ENCODE data around the gene SGPP1. TPM values are rescaled to one million over a fixed set of nuclear protein-coding genes. Genes with fewer than 3 reads are reported as not detected.

Gene SGPP1
- 10.0 and 14.5 TPM in 2 replicates for polyA plus RNA-seq (2011; rRNA removed)
- polyA minus RNA-seq (2011; rRNA and poly(A)+ RNA removed) = 4.6 and 5.9 TPM in 2 replicates

- no peaks in the 10 kb centered on the region; the same call in 1 of the 2 replicates for H3K9me3 ChIP-seq (ENCODE audit: control insufficient read depth, insufficient read depth, low read length)
- peak within 1 kb of the TSS; percentile 96 for H3K4me3 ChIP-seq (ENCODE audit: low read depth, low read length)
- CTCF ChIA-PET = no interaction called here
- peak; percentile 41 for TF ChIP-seq CTCF (IDR thresholded peaks at IDR 0.05; ENCODE audit: low read depth, low read length)
- peak; percentile 2 for DNase-seq (ENCODE audit: low read depth, low spot score)
- H3K27me3 ChIP-seq (ENCODE audit: control insufficient read depth, insufficient read depth, low read length) = no peaks in the 10 kb centered on the region
- H3K27ac ChIP-seq (ENCODE audit: low read depth, low read length) = peak within 1 kb of the TSS; percentile 52
- POLR2A ChIA-PET = no interaction called here
Measured at GRCh38 chr14:63727736-63728728, at the start of gene SGPP1. SGPP1 (minus strand) TSS chr14:63728065; CDS start chr14:63727944, 121 bp downstream.

GRCh38 chr14:63777024-63777423 lies 49.2 kb upstream of the SGPP1 start:
- no peak overlapping the region for H3K4me3 ChIP-seq (ENCODE audit: low read depth, low read length)
- H3K27me3 ChIP-seq (ENCODE audit: control insufficient read depth, insufficient read depth, low read length) = no peaks in the 10 kb centered on the region
- H3K27ac ChIP-seq (ENCODE audit: low read depth, low read length) = no peak overlapping the region
- TF ChIP-seq CTCF (IDR thresholded peaks at IDR 0.05; ENCODE audit: low read depth, low read length) = no peak
- ChIA-PET CTCF (no interaction called here), POLR2A (no interaction called here)
- H3K9me3 ChIP-seq (ENCODE audit: control insufficient read depth, insufficient read depth, low read length) = no peaks in the 10 kb centered on the region
- peak; percentile 18 for DNase-seq (ENCODE audit: low read depth, low spot score)

- CTCF ChIA-PET = interaction anchor here (1.4 to 2.1 kb wide), 2 partner anchors 385 to 530 kb away, joined by 5 to 7 read pairs; no protein-coding TSS in a partner anchor
- DNase-seq (ENCODE audit: low read depth, low spot score) = no peak
- Histone ChIP-seq H3K9me3 (ENCODE audit: control insufficient read depth, insufficient read depth, low read length) (no peaks in the 10 kb centered on the region), H3K4me3 (ENCODE audit: low read depth, low read length) (no peak overlapping the region), H3K27ac (ENCODE audit: low read depth, low read length) (no peak overlapping the region), H3K27me3 (ENCODE audit: control insufficient read depth, insufficient read depth, low read length) (no peaks in the 10 kb centered on the region)
- TF ChIP-seq CTCF (IDR thresholded peaks at IDR 0.05; ENCODE audit: low read depth, low read length) = no peak
- POLR2A ChIA-PET = no interaction called here
Measured at GRCh38 chr14:63773504-63773903, 45.6 kb upstream of the SGPP1 start.

GRCh38 chr14:63770187-63770807 lies 42.4 kb upstream of the SGPP1 start:
- DNase-seq (ENCODE audit: low read depth, low spot score) = peak; percentile 16
- POLR2A ChIA-PET = interaction anchor here (0.5 to 0.6 kb wide), 2 partner anchors 20 to 382 kb away, joined by 4 to 6 read pairs; no protein-coding TSS in a partner anchor
- no peak overlapping the region for H3K27ac ChIP-seq (ENCODE audit: low read depth, low read length)
- H3K27me3 ChIP-seq (ENCODE audit: control insufficient read depth, insufficient read depth, low read length) = no peaks in the 10 kb centered on the region
- CTCF ChIA-PET = interaction anchor here (0.5 to 3.9 kb wide), 21 partner anchors 8 to 1605 kb away, joined by 3 to 39 read pairs (median 4); partner anchors contain the start of gene WDR89
- peak; percentile 77 for TF ChIP-seq CTCF (IDR thresholded peaks at IDR 0.05; ENCODE audit: low read depth, low read length)
- H3K4me3 ChIP-seq (ENCODE audit: low read depth, low read length) = no peak overlapping the region
- no peaks in the 10 kb centered on the region for H3K9me3 ChIP-seq (ENCODE audit: control insufficient read depth, insufficient read depth, low read length)

Data from AG04450 (cell line).